Mesenteric fat pad (tissue), 1 donor: ENCODE measurements around the gene FAM149A. TPM values are rescaled to one million over a fixed set of nuclear protein-coding genes. Genes with fewer than 3 reads are reported as not detected.

ENCODE experiments used
- DNase-seq: peaks from one replicate; pipeline ENCODE4 v3.0.0-alpha.2; 2020; ENCODE audit warnings: low spot score
- total RNA-seq: library from RNA; stranded (reverse); fragmentation: NEBNext Ultra II Directional; extraction: Animal tissue kit (Norgen Biotek cat#: 25700); gene quantifications from one replicate; pipeline ENCODE4 v1.2.1, GENCODE V29; 2021
- donor health status: DM: yes; HTN: yes; CAD: no.

The FAM149A gene
- total RNA-seq, 1 donor from 2014 or later = 10.1 TPM

DNA sequence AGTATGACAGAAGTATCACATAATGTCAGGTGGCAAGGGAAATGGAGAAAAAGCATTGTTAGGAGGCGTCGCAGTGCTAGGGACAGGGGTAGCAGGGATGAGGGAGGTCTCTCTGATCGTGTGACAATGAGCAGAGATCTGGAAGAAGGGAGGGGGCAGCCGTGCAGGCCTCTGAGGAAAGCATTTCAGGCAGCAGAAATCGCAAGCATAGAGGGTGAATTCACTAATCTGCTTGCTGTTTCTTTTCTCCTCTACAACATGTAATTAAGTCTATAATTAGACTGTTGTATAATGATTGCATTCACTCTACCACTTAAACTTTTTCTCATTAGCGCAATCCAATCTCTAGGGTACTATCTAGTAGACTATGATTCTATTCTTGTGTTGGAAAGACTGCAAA lies 96.0 kb downstream of the FAM149A start:
- DNase-seq = no peak

DNA sequence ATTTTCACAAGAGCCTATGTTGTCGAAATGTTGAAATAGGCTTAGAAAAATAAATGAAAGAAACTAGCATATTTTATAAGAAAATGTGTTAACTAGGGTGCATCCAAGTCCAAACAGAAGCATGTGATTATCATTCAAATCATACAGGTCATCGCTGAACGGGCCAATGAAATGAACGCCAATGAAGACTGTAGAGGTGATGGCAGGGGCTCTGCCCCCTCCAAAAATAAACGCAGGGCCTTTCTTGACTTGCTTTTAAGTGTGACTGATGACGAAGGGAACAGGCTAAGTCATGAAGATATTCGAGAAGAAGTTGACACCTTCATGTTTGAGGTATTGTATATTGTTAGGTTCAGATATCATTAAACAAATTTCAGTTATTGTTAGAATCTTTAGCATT lies 96.5 kb downstream of the FAM149A start:
- DNase-seq = no peak

DNA sequence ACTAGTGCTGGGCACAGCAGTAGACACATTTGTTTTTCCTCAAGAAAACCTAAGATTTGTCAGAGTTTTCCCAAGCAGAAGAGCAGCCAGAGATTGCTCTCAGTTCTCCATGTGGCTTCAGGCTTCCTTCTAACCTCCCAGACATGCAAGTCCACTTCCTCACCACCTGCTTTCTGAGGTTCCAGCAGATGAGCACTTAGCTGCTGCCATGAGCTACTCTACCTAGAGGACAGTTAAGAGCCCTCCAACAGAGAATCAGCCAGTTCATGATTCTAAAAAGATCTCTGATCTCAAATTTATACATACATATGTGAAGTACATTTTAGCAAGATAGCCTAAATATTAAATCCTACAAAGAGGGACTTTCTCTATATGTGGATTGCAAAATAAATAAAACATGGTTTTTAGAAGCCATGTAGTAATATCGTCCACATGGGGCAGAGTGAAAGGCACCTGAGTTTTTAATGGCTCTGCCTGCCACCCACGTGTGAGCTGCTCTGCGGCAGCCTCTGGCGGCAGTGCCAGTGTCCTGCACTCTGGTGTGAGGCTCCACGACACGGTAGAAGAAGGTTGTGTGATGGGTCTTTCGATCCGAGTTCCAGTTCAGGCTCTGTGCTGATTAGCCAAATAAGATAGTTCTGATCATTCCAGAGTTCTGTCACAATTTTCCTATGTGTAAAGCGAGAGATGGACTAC lies 97.2 kb downstream of the FAM149A start:
- DNase-seq = no peak

DNA sequence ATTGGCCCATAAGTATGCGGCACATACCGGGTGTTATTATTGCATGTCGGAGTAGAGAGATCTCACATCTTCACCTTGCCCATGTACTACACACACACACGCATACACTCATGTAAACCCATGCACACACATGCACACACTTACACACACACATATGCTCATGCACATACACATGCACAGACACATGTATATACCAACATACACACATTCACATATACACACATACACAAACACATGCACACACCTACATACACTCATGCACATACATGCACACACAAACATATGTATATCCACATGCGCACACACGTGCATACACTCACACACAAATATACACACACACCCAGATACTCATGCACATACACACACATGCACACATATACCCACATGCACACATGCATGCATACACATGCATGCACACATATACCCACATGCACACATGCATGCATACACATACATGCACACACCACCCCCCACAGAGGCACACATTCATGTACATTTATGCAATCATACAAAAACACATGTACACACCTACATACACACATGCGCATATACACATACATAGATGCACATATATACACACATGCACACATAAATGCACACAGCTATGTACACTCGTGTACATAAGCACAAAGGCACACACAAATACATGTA lies 98.1 kb downstream of the FAM149A start:
- DNase-seq = no peak

DNA sequence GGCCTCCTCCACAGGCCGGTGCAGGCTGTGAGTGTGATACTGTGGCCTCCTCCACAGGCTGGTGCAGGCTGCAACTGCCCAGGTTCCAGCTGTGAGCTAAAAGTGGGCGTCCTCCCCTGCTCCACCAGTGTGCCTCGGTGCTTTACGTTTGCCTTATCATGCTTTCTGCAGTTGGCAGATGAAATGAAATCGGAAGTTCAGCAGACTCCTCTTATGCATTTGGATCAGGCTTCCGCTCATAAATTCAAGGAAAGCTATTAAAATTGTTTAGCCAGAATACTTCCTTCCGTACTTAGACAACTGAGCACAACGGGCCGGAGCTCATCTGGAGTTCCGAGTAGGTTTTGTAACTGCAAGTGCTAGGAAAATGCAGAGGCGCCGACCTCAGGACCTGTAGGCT lies 98.9 kb downstream of the FAM149A start:
- no peak for DNase-seq

DNA sequence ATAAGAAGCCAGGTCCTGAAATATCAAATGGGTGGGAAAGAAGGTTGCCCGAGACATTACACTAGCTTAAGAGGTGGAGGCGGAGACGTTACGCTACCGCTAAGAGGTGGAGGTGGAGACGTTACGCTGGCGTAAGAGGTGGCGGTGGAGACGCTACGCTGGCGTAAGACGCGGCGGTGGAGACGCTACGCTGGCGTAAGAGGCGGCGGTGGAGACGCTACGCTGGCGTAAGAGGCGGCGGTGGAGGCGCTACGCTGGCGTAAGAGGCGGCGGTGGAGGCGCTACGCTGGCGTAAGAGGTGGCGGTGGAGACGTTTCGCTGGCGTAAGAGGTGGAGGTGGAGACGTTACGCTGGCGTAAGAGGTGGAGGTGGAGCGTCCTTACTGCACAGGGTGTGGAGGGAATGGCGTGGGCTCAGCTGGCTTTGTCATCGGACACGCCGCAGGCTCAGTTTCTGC lies 99.6 kb downstream of the FAM149A start:
- DNase-seq = no peak

DNA sequence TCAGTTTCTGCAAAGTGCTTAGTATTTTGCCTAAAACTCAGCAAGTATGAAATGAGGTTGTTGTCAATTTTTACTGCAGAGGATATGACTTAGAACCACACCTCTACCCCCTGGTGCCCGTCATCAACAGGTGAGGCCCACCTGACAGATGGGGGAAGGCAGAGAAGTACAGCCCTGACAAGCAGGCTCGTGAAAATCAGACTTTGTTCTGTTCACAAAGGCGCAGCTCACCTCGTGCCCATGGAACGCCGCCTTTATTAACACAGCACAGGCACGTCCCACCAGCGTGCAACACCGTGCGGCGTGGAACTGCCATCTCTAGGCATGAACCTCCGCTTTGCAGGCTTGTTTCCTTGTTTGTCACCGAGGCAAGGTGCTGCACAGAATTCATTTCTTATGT lies 100.2 kb downstream of the FAM149A start:
- DNase-seq = no peak

DNA sequence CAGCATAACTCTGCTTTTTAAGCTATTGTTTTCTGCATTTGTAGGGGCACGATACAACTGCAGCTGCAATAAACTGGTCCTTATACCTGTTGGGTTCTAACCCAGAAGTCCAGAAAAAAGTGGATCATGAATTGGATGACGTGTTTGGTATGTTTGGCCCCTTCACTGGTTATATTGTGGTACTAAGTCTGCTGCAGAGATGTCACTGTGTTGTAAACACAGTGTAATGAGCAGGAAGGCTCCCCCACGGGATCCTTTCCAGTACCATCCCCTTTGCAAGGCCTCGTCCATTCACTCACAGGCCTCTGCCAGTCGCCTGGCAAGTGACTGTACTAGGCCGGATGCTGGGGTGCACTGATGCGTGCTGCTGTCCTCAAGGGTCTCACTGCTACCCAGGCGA lies 100.7 kb downstream of the FAM149A start:
- DNase-seq = no peak

DNA sequence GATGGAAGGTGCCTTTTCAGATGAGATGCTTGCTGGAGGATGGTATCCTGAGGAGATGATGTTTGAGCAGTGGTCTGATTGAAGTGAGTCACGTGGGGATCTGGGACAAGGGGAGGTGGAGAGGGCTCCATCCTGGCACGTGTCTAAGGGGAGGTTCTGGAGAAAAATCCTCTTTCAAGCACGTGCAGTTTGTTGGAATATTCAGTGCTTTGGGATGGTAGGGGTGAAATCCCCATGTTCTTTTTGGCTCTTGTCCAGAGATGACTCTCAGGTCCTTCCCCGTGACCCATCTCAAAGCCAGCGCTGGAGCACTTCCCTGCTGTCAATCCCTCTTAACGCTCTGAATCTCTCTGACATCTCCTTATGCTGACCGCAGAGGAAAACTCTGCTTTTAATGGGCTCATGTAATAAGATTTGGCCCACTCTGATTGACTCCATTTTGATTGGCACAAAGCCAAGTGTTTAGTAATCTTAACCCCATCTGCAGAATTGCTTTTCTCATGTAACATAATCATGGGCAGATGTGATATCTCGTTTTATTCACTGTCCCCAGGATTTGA lies 112.0 kb downstream of the FAM149A start:
- DNase-seq = no peak

DNA sequence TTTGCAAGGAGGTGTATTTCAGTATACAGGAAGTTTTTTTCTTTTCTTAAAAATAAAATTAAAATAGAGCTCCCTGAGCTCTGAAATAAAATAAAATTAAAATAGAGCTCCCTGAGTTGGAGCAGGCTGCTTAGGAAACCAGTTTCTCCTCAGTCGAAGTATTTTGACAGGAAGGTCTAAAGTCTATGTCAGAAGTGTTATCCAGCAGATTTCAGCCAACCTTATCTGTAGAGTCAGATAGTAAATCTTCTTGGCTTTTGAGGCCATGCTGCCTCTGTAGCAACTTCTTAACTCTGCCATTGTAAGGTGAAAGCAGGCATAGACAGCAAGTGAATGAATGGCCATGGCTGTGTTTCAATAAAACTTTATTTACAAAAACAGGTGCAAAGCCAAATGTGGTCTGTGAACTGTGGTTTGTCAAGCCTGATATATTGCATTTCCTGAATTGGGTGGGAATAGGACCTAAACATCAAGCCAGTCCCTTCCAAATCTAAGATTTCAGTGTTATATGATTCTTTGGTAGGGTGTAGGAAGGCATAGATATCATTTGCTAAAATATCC lies 113.3 kb downstream of the FAM149A start:
- DNase-seq = no peak

DNA sequence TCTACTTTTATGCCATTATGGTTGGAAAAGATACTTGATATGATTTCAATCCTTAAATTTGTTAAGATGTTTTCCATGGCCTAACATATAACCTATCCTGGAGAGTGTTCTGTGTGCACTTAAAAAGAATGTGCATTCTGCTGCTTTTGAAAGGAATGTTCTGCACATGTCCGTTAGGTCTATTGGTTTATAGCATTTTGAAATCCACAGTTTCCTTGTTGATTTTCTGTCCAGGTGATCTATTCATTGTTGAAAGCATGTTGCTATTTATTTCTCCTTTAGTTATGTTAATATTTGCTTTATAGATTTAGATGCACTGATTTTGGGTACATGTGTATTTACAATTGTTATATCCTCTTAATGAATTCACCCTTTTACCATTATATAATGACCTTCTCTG lies 117.1 kb downstream of the FAM149A start:
- DNase-seq = no peak

Other genes with a start within 250 kb of the FAM149A start
- gene TLR3, start 35.5 kb upstream of the FAM149A start, total RNA-seq = 10.9 TPM
- 18.7 TPM for gene CYP4V2, start 86.9 kb downstream of the FAM149A start, total RNA-seq
- not detected for gene KLKB1, start 122.8 kb downstream of the FAM149A start, total RNA-seq
- gene F11, start 161.5 kb downstream of the FAM149A start, total RNA-seq = not detected